Stimulated activated CD4-positive, alpha-beta T cell treated with anti-CD3 and anti-CD28 coated beads, Interleukin-1b, Interleukin-23, amount 100 ng/mL, for 24 hours (primary cell): ENCODE measurements around the gene RAI14.
"Not testable (repeated sequence)": the region's sequence is repeated elsewhere in the genome, so short reads cannot be mapped to it uniquely, and the experiment has no call there.

ENCODE experiments used
- DNase-seq, 4 experiments: peaks; one replicate each; pipeline ENCODE4 v3.0.0-alpha.2; 2020; ENCODE audit warnings: low read depth in 4 of 4, low spot score in 1 of 4

RAI14 gene

DNA sequence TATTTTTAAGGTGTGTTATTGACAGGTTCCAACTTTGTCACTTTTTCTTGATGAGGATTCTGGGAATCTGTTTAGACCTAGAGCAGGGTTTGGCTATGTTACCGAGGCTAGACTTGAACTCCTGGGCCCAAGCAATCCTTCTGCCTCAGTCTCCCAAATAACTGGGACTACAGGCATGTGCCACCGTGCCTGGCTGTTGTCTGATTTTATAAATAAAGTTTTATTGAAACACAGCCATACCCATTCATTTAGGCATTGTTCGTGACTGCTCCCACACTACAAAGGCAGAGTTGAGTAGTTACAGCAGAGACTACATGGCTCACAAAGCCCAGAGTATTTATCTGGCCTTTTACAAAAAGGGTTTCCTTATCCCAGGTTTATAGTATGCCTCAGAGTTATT, 102.4 kb downstream of the RAI14 start:
- DNase-seq = no peak

GRCh38 chr5:34759213-34759612, 103.1 kb downstream of the RAI14 start:
- DNase-seq = not testable (repeated sequence)

- no peak for DNase-seq
Measured at GRCh38 chr5:34765662-34766061, 109.5 kb downstream of the RAI14 start.

DNA sequence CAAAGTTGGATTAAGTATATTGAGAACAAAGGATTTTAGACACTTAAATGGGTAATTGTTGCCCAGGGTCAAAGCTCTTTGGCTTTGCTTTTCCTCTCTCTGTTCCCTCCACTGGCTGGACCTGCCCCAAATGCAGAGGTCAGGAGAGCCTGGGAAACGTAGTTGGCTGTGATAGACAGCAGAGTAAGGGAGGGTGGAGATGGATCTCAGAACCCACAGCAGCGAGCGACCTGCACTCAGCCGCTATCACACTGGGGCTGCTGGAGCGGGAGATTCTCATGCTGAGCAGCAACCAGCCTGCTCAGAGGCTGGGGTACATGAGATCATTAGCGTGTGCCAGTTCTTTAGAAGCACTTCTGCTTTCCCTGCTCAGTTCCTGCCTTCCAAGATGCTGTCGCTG, 111.1 kb downstream of the RAI14 start:
- DNase-seq = no peak

DNA sequence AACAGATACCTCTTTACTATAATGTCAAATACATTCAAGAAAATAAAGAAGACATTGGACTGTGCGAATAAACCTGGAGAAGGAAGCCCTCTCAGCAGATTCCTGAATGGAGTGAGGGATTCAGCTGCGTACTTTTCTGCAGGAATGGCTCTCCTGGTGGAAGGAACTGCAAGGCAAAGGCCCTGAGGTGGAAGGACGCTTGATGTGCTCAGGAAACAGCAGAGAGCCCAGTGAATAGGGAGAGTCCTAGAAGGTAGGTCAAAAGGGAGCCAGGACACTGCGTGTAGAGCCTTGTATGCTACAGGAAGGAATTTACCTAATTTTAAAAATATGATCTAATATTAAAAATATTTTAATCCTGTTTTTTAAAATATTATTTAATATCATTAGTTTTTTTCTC, 114.4 kb downstream of the RAI14 start:
- no peak for DNase-seq

GRCh38 chr5:34771076-34771475, 114.9 kb downstream of the RAI14 start:
- no peak for DNase-seq

- no peak for DNase-seq
Measured at GRCh38 chr5:34772267-34773098, 116.4 kb downstream of the RAI14 start.

DNA sequence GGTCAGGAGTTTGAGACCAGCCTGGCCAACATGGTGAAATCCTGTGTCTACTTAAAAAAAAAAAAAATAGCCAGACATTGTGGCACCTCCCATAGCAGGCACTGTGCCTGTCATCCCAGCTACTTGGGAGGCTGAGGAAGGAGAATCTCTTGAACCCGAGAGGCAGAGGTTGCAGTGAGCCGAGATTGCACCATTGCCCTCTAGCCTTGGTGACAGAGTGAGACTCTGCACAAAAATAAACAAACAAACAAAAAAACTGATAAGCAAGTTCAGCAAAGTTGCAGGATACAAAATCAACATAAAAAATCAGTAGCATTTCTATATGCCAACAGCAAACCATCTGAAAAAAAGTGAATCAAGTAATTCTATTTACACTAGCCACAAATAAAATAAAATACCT, 118.0 kb downstream of the RAI14 start:
- DNase-seq = no peak

GRCh38 chr5:34774678-34775077, 118.5 kb downstream of the RAI14 start:
- DNase-seq = not testable (repeated sequence)

- DNase-seq = no peak
Measured at GRCh38 chr5:34775886-34776285, 119.8 kb downstream of the RAI14 start.

- DNase-seq = no peak
Measured at GRCh38 chr5:34778091-34778850, 122.1 kb downstream of the RAI14 start.

- not testable (repeated sequence) for DNase-seq
Measured at GRCh38 chr5:34783892-34784291, 127.8 kb downstream of the RAI14 start.

DNA sequence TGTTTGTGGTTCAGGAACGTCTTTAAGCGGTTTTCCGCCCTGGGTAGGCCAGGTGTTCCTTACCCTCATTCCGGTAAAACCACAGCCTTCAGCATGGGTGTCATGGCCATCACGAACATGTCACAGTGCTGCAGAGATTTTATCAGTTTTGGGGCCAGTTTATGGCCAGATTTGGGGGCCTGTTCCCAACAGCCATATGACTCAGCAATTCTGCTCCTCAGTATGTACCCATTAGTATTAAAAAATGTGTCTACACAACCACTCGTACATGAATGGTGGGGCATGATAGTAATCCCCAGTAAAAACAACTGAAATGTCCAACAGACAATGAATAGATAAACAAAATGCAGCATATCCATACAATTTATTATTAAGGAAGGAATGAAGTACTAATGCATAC, 130.9 kb downstream of the RAI14 start:
- no peak for DNase-seq

- DNase-seq = no peak
Measured at GRCh38 chr5:34789021-34789531, 132.9 kb downstream of the RAI14 start.

GRCh38 chr5:34789639-34790038, 133.5 kb downstream of the RAI14 start:
- no peak for DNase-seq

DNA sequence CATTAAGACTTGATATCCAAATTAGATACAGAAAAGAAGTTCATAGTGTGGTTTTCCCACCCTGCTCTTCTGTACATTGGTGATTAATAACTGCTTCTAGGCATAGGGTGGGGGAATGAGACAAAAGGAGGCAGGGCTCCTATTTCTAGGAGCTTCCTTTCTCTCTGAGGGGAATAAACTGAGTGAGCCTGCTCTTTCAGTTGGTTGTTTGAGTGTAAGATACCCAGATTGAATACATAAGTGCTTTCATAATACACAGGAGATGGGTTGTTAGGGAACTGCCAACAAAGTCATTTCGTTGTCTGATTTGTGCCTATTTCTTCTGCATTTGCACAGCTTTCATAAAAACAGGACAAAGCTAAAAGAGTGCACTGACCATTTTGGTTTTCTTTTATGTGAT, 133.9 kb downstream of the RAI14 start:
- no peak for DNase-seq

DNA sequence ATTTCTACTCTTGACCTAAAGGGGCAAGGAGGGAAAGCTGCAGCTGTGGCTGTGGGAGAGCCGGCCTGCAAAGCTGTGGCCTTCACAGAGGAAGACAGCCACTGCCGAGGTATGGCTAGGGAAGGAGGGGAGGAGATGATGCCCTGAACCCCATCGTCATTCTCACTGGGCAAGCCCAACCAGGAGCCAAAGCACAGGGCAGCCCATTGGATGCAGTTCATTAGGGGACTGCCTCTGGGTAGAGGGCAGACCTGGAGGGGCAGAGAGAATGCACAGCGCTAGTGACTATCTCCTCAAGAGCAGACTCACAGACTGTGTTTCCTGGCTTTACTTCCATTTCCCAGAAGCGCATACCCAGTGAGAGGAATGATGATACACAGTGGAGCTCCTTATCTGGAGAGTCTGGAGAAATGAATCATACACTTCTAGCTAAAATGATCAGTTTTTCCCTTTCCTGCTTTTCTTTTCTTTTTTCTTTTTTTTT, 135.7 kb downstream of the RAI14 start:
- no peak for DNase-seq

DNA sequence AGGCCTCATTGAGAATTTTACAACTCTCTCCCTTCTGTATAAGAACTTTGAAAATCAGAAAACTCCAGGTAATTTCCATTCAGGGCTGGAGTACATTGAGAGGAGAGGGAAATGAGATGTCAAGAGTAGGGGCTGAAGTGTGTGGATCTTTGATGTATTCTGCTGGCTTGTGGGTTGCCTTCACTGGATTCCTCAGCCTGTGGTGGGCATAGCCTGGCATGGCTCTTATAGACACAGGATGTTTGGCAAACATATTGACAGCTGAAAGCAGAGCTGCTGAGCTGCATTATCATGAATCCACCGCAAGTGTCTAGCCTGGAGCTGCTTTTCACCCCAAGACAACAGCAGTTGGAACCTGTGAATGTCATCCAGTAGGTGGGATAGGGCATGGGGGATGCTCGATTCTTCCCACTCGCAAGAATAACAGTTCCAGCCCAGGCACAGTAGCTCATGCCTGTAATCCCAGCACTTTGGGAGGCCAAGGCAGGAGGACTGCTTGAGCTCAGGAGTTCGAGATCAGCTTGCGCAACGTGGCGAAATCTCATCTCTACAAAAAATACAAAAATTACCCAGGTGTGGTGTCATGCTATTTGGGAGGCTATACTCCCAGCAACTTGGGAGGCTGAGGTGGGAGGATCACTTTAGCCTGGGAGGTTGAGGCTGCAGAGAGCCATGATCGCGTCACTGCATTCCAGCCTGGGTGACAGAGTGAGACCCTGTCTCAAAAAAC, 146.9 kb downstream of the RAI14 start:
- no peak for DNase-seq

DNA sequence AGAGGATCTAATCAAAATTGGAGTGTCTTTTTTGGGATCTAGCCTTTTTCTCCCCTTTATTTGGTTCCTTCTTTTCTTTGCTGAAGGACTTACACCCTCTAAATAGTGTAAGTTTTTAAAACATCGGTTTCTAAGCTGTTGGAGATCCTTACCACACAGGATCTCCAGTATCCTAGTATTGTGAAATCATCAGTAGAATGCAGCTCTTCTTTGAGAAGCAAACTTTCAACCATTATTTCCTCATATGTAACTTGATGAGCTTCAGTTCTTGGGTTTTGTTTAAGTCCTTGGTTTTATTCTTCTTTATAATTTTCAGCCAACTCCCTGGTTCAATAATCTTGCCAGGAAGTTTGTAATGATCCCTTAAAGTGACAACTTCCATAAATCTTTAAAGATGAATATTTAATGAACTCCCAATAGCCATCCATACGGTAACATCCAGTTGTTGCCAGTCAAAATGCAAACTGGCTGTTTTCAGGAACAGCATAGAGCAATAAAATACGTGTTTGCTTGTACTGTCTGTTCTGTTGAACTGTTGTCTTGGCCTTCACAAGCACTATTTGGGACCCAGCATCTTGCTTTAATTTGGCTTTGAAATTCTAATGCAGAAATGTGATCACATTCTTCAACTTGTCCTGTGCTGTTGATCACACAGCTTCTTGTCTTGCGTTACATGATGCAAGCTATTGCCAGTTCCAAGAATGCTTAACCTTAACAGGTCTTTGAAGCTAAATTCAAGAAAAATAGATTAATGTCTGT, 148.0 kb downstream of the RAI14 start:
- no peak for DNase-seq

DNA sequence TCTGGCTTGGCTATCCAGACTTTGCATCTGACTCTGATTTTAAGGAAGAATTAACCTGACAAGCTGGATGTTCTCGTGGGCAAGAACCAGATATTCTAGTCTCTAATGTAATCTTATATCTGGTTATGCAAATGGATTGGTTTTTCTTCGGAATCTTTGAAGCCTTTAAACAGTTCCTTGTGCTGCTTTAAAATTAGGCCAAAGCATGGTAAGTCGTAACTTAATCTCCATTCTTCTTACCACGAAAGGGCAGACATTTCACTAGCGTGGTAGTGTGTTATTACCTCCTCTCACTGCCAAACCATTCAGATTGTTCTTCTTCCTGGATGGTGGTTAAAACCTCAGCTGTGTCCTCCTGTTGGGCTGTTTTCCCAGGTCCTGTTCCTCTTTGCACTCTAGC, 148.8 kb downstream of the RAI14 start:
- DNase-seq = no peak

GRCh38 chr5:34806532-34806931, 150.4 kb downstream of the RAI14 start:
- DNase-seq = no peak
